ENCODE data around the gene PEF1. TPM values are rescaled to one million over a fixed set of nuclear protein-coding genes. Genes with fewer than 3 reads are reported as not detected.

PEF1 gene
- total and polyA plus RNA-seq, 2 experiments from 2014 or later = 71.3 to 97.5 TPM

DNA sequence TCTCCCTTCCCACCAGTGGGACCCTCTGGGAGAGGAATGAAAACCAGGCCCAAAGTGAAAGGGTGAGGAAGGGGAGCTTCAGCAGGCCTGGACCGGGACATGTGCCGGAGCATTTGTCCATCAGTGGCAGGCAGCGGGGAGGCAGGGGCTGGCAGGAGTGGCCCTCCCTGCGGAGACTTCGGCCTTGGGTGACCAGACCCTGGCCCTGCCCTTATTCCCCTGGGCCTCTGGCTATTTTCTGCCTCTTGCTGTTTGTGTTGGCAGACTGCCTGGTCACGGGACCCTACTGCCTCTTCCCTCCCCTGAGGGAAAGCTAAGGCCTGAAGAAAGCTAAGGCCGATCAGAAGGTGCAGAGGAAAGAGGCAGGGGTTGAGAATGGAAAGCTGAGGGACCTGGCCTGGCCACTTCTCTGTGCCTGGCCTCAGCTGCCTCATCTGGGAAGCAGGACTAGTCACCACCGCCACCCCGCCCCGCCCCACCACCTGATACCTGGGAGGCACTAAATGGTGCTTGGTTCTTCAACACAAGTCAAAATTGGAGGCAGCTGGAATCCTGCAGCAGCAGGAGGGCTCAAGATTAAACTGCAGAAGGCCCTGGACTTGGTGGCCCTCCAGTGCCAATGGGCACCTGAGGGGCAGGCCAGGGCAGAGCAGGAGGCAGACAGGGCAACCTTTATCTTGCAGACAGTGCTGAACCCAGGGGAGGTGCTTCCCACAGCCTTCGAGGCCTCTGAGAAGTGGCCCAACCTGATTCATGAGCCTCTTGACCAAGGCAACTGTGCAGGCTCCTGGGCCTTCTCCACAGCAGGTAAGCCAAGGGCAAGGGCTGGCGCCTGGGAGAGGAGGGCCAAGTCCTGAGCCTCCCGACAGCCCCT is 60.4 kb downstream of the PEF1 start:
- peaks cover 15% of the 10 kb centered on the region for H3K4me1 ChIP-seq (ENCODE audit: insufficient read depth)
- H3K9me3 ChIP-seq (ENCODE audit: low read depth) = no peaks in the 10 kb centered on the region
- DNase-seq = no peak
- no peaks in the 10 kb centered on the region for H3K27me3 ChIP-seq (replicated peaks; ENCODE audit: insufficient read depth)
- peaks cover 8% of the 10 kb centered on the region; the same call in 1 of the 2 replicates for H3F3A ChIP-seq (ENCODE audit: insufficient read depth)
- no peak overlapping the region for H3K9ac ChIP-seq
- H4K20me1 ChIP-seq (ENCODE audit: insufficient read depth) = no peaks in the 10 kb centered on the region
- H3K4me2 ChIP-seq (ENCODE audit: unreplicated experiment) = no peak overlapping the region
- no peaks in the 10 kb centered on the region for H3K79me2 ChIP-seq (ENCODE audit: insufficient read depth)
- no peak overlapping the region for H2AFZ ChIP-seq
- in situ Hi-C loops (cut with MboI) = no loop called here
- no peaks in the 10 kb centered on the region for H3K36me3 ChIP-seq (ENCODE audit: low read depth)
- no peak for TF ChIP-seq EZH2phosphoT487 (IDR thresholded peaks at IDR 0.05; ENCODE audit: insufficient read depth, low read depth)
- TF ChIP-seq EZH2 (IDR thresholded peaks at IDR 0.05; ENCODE audit: insufficient read depth, poor library complexity, severe bottlenecking) = no peak
- H3K9me2 ChIP-seq (ENCODE audit: insufficient read depth) = no peaks in the 10 kb centered on the region
- 85 to 86% methylated on average over 12 to 13 of the region's 13 CpGs for WGBS, 2 experiments (ENCODE audit: low coverage in 1 of 2, low lambda C conversion rate in 2 of 2, missing lambda C conversion rate in 2 of 2)
- H3K4me3 ChIP-seq = no peak overlapping the region
- H3K27ac ChIP-seq = no peak overlapping the region

DNA sequence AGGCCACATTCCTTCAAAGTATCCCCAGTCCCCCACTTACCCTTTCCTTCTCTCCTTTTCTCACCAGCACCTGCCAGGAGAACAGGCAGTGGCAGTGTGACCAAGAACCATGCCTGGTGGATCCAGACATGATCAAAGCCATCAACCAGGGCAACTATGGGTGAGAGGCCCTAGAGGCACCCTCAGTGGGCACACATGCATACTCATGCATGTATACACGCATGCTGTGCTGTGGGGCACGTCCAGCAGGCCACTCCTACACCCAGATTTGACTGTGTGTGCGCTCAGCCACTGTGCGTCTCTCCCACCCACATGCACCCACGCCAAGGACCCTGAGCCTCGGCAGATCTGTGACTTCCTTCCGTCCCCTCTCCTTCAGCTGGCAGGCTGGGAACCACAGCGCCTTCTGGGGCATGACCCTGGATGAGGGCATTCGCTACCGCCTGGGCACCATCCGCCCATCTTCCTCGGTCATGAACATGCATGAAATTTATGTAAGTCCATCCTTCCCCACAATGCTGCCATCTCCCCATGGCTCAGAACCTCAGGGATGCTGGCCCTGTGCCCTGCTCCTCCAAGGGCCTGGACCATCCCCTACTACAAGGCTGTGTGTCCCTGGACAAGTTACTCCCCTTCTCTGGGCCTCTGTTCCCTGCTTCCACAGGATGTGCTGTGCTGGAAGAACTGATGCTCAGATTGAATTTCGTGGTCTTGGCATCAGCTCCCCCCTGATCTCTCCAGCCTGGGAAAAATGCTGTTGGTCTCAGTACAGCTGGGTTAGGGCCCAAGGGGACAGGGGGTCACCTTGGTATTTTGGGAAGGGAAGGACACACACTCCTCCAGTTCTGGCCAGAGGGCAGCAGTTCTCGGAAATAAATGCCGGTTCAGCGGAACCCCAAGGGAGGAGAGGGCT is 61.3 kb downstream of the PEF1 start:
- no peaks in the 10 kb centered on the region for H3K9me3 ChIP-seq (ENCODE audit: low read depth)
- no peak overlapping the region for H3K4me2 ChIP-seq (ENCODE audit: unreplicated experiment)
- no peak overlapping the region for H2AFZ ChIP-seq
- DNase-seq = no peak
- no peak overlapping the region for H3K4me3 ChIP-seq
- H4K20me1 ChIP-seq (ENCODE audit: insufficient read depth) = no peaks in the 10 kb centered on the region
- peaks cover 8% of the 10 kb centered on the region; the same call in 1 of the 2 replicates for H3F3A ChIP-seq (ENCODE audit: insufficient read depth)
- H3K27me3 ChIP-seq (replicated peaks; ENCODE audit: insufficient read depth) = no peaks in the 10 kb centered on the region
- H3K9ac ChIP-seq = no peak overlapping the region
- 91 to 93% methylated on average over 16 of the region's 16 CpGs for WGBS, 2 experiments (ENCODE audit: low coverage in 1 of 2, low lambda C conversion rate in 2 of 2, missing lambda C conversion rate in 2 of 2)
- in situ Hi-C loops (cut with MboI) = no loop called here
- TF ChIP-seq EZH2phosphoT487 (IDR thresholded peaks at IDR 0.05; ENCODE audit: insufficient read depth, low read depth) (no peak), EZH2 (IDR thresholded peaks at IDR 0.05; ENCODE audit: insufficient read depth, poor library complexity, severe bottlenecking) (no peak)
- H3K4me1 ChIP-seq (ENCODE audit: insufficient read depth) = peaks cover 12% of the 10 kb centered on the region
- no peak overlapping the region for H3K27ac ChIP-seq
- H3K36me3 ChIP-seq (ENCODE audit: low read depth) = no peaks in the 10 kb centered on the region
- H3K79me2 ChIP-seq (ENCODE audit: insufficient read depth) = no peaks in the 10 kb centered on the region
- no peaks in the 10 kb centered on the region for H3K9me2 ChIP-seq (ENCODE audit: insufficient read depth)

DNA sequence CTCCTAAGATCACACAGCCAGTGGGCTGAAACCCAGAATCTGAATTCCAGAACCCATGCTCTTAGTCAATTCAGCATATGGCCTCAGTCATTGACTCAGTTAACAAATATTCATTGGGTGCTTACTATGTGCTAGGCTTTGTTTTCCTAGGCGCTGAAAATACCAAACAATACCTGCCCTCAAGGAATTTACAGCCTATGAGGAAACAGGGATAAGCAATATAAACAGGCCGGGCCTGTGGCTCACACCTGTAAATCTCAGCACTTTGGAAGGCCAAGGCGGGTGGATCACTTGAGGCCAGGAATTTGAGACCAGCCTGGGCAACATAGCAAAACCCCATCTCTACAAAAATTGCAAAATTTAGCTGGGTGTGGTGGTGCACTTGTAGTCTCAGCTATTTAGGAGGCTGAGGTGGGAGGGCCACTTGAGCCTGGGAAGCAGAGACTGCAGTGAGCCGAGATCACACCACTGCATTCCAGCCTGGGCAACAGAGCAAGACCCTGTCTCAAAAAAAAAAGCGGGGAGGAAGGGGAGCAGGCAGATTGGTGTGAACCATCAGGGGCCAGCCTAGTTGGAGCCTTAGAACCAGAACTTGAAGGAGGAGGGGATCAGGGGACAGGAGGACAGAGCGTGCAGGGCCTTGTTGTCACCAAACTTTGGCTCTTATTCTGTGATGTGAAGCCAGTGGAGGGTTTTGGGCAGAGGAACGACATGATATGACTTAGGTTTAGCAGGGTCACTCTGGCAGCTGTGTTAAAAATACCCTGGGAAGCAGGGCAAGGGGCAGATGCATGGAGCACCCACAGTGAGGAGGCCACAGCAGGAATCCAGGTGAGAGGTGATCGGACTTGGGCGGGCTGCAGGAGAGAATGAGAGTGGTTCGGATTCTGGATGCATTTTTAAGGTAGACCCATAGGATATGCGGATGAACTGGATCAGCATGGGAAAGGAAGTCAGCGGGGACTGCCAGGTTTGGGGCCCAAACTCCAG is 62.6 kb downstream of the PEF1 start:
- Histone ChIP-seq H3K79me2 (ENCODE audit: insufficient read depth) (no peaks in the 10 kb centered on the region), H4K20me1 (ENCODE audit: insufficient read depth) (no peaks in the 10 kb centered on the region), H3K4me3 (no peak overlapping the region), H3K4me1 (ENCODE audit: insufficient read depth) (peaks cover 13% of the 10 kb centered on the region), H3K36me3 (ENCODE audit: low read depth) (no peaks in the 10 kb centered on the region), H3F3A (ENCODE audit: insufficient read depth) (peaks cover 8% of the 10 kb centered on the region; the same call in 1 of the 2 replicates), H3K27ac (no peak overlapping the region), H3K27me3 (replicated peaks; ENCODE audit: insufficient read depth) (no peaks in the 10 kb centered on the region), H3K9me3 (ENCODE audit: low read depth) (no peaks in the 10 kb centered on the region), H3K4me2 (ENCODE audit: unreplicated experiment) (no peak overlapping the region), H2AFZ (no peak overlapping the region), H3K9ac (no peak overlapping the region), H3K9me2 (ENCODE audit: insufficient read depth) (no peaks in the 10 kb centered on the region)
- peak; percentile 42 for DNase-seq
- TF ChIP-seq EZH2phosphoT487 (IDR thresholded peaks at IDR 0.05; ENCODE audit: insufficient read depth, low read depth) (no peak), EZH2 (IDR thresholded peaks at IDR 0.05; ENCODE audit: insufficient read depth, poor library complexity, severe bottlenecking) (no peak)
- in situ Hi-C loops (cut with MboI) = no loop called here
- 82 to 85% methylated on average over 11 to 12 of the region's 12 CpGs for WGBS, 2 experiments (ENCODE audit: low coverage in 1 of 2, low lambda C conversion rate in 2 of 2, missing lambda C conversion rate in 2 of 2)
